Activated CD4-positive, CD25-positive, alpha-beta regulatory T cell treated with anti-CD3 and anti-CD28 coated beads, Interleukin-2, amount 50 U/mL, for 72 hours (primary cell): Measurements from ENCODE around the gene TMA7B.
A peak's percentile ranks its signal among the peaks of the same experiment; 100 is the strongest.
"Not testable (repeated sequence)": the region's sequence is repeated elsewhere in the genome, so short reads cannot be mapped to it uniquely, and the experiment has no call there.

Experiments
- DNase-seq: peaks from one replicate; pipeline ENCODE4 v3.0.0; 2021

Gene TMA7B

DNA sequence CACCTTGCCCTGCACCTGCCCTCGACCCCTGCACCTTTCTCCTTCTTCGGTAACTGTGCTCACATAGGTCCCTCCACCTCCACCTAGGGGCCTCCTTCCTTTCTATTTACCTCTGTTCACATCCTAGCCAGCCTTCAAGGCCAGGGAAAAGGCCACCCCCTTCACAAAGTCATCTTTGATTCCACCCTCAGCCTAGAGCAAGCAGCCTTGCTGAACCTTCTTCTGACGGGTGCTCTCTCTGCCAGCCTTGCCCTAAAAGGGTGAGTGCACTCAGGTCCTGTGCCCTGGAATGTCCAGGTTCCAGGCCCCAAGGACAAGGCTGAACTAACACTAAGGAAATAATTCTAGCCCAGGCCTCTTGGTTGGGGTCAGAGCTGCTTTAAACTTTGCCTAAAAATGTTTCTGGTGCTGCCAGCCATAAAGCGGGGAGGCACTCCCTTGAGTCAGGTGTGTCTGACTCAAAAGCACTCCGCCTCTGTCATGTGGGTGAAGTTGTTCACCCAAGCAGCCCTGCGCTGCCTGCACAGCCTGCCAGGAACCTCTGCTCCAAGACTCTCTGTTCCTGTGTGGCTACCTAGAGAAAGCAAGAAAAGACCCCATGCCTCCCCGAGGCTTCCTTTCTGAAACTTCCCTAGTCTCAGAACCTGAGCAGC is 25.3 kb downstream of the TMA7B start:
- DNase-seq = no peak

DNA sequence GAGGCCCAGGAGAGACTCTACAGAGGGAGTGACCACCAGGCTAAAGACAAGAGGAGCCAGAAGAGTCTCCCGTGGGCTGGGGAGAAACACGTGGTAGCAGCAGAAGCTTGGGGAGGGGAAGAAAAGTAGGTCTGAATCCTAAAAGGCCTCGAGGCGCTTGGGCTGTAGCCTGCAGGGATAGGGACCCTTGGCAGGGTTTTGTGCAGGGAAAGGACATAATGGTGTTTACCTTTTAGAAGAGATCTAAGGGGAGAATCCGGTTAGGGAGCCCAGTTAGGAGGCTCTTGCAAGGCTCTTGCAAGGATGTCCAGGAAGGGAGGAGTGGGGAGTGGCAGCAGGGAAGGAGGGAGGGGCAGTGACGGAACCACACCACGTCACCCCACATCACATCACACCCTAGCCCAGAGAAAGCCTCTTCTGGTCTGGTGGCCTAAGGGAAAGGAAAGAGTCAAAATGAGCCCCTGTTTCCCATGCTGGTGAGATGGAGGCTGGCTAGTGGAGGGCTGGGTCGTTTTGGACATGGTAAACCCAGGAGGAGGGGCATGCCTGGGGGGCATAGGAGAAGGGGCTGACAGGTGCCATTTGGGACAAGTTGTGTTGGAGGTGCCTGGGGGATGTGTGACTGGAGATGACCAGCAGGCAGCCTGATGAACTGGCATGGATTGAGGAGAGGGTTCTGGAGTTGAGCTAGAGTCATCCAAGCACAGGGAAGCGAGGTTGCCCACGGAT is 28.4 kb downstream of the TMA7B start:
- no peak for DNase-seq

DNA sequence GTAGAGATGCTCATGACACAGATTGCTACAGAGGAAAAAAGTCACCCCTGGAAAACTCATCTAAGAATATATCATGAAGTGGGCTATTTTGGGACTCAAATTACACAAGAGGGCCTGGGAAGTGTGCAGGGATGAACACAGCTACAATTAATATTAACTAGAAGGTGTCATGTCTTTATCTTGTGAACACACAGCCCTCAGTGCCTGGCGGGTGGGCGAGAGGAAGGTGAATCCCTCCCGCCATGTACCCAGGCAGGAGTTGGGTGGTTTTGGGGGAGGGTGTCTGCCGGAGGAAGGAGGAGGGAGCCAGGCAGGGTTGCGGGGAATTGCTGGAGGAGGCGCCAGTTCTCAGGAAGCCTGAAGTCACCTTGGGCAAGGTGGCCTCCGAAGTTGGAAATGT is 29.4 kb downstream of the TMA7B start:
- DNase-seq = no peak

DNA sequence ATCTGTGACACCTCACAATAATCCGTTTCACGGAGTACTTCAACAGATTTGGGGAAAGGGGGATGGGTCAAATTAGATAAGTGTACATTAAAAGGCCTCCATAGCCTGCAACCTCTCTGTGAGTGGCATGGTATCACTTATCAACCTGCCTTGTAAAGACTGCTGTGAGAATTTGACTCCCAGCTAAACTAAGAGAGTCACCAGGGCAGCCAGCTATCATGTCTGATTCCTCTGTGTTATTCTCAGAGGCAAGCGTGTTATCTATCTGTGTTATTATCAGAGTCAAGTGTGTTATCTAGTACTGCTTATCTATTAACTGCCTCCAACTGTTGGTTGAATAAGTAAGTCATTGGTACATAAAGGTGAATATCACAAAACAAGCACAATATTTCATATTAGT is 30.5 kb downstream of the TMA7B start:
- DNase-seq = no peak

DNA sequence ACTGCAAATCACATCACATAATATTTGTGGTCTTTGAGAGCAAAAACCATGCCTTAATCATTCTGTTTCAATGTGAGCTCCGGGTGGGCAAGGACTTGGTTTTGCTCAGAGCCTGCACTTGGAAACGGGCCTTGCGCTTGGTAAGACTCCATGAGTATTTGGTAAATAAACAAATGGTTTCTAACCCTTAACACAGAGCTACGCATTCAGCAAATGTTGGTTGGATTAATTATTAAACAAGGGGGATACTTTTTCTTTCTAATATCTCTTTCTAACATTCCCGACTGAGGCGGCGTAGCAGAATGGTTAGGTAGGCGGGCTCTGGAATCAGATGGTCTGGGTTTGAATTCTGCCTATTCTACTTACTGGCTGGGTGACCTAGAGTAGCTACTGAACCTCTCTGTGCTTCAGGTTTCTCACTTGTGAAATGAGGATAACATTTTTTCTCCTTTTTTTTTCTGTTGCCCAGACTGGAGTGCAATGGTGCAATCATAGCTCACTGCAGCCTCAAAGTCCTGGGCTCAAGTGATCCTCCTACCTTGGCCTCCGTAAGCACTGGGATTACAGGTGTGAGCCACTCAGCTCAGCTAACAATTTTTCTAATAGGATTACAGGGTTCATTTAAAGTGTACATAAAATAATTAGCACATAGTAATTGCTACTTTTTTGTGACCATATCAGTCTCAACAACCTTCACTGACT is 31.1 kb downstream of the TMA7B start:
- DNase-seq = no peak

DNA sequence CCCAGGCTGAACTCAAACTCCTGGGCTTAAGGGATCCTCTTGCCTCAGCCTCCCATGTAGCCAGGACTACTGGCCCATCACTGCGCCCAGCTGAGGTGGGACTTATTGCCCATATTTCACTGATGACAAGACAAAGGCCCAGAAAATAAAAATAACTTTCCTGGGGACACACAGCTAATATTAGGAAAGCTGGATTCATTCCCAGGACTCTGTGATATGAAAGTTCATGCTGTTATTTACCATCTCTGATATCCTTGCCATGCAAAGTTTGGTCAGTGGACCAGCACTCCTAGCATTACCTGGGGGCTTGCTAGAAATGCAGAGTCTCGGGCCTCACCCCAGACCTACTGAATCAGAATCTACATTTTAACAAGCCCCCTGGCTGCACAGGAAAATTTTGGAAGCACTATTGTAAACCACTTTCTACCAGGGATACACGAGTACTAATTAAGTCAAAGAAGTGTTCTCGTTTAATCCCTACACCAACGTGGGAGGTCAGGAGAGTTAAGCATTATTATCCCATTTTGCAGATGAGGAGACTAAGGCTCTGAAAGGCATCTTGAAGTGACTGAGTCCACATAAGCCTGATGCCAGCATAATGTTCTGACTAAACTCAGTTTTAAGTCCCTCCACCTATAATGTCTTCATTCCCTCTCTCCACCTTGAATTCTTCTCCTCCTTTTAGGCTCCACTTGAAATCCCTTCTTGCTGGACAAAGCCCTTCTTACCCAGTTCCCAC is 32.1 kb downstream of the TMA7B start:
- DNase-seq = no peak

DNA sequence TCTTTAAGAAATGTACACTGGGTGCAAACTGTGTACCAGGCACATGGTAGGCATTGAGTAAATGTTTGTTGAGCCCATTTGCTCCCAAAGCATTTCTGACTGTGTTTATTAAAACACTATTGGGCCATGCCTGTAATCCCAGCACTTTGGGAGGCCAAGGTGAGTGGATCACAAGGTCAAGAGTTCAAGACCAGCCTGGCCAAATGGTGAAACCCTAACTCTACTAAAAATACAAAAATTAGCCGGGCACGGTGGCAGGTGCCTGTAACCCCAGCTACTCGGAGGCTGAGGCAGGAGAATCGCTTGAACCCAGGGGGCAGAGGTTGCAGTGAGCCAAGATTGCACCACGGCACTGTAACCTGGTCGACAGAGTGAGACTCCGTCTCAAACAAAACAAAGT is 32.7 kb downstream of the TMA7B start:
- not testable (repeated sequence) for DNase-seq

DNA sequence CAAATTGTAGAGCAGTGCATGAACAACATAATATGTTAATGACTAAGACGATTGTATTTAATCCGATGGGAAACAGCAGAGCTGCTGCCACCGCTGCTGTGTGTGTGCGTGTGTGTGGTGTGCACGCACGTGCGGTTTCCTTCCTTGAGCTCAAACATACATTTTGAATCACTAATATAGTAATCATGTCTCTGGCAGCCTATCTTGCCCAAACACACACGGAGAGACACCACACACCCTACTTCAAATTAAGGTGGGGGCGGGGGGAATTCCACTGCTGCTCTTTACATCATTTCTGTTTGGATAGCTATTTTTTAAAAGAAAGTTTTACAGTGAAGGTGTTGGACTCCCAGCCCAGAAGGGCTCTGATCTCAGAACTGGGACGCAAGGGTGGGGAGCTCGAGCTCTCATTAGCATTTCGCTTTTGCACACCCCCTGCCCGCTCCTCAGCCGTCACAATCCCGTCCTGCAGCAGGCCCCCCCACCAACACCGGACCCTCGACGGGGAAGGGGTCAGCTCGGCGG is 33.9 kb downstream of the TMA7B start:
- DNase-seq = peak; percentile 44

DNA sequence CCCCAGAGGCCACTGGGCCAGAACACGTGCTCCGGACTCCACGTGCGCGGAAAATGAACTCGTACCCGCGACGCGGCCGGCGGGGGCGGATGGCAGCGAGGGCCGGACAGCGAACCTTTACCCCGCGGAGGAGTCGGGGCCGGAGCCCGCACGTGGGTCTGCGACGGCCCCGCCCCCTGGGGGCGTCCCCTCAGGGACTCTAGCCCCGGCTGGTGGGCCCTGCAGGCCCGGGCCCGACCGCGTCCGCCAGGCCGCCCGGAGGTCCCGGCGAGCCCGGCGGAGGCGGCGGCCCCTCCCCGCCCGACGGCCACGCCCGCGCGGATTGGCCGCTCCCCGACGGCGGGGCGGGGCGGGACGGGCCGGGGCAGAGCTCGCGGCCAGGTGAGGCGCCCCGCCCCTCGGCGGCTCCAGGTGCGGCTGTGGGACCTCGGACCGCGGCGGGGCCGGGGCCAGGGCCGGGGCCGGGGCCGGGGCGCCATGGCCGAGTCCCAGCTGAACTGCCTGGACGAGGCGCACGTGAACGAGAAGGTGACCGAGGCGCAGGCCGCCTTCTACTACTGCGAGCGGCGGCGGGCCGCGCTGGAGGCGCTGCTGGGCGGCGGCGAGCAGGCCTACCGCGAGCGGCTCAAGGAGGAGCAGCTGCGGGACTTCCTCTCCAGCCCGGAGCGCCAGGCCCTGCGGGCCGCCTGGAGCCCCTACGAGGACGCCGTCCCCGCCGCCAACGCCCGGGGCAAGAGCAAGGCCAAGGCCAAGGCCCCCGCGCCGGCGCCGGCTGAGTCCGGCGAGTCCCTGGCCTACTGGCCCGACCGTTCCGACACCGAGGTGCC is 34.6 kb downstream of the TMA7B start, which contains the start of gene FAM83F:
Gene FAM83F, plus strand, starts transcription at position 389 of the 827 bp plus-strand sequence. Its CDS starts 89 bp downstream, at position 478.
- DNase-seq = peak; percentile 62

DNA sequence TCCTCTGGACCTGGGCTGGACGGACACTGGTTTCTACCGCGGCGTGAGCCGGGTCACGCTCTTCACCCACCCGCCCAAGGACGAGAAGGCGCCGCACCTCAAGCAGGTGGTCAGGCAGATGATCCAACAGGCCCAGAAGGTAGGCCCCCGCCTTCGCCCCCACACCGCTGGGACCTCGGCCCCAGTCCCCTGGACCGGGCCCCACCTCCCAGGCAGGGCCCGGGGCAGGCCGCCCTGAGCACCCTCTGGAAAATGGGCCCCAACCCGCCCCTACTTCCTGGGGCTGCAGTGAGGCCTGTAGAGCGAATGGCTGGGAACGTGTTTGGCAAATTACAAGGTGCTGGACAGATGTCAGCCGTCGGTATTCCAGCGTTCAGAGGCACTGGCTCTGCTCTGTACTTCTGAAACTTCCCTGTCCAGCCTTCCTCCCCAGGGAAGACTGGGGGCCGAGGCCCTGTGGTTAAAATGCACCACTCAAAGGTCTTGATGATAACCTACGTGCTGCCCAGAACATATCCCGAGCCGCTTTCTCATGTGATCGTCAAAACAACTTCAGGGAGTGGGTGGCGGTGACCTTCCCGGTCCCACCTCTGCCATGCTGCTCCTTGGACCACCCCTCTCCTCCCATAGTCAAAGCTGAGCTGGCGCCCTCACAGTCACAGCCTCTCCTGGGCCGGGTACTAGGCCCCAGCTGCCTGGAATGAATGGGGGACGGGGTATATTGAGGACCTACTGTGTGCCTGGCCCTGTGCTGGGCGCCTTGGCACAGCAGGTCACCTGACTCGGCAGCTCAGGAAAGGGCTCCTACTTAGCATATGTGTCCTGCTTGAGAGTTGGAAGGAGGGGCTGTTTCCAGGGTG is 35.4 kb downstream of the TMA7B start:
- no peak for DNase-seq

DNA sequence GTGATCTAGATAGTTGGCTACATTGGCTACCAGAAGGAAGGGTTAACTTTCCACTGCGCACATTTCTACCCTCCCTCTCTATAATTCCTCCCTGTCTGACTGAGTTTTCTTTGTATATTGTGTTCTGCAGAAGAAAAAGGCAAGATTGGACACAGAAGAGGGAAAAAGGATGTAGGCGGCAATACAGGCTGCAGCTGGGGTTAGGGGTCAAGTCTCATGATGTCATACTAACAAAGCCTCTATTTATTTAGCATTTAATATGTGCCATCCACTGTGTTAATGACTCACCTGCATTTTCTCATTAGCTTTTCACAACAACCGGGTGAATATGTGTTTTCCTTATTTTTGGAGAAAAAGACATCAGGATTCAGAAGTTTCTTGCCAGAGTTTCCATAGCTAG is 36.5 kb downstream of the TMA7B start:
- DNase-seq = no peak

DNA sequence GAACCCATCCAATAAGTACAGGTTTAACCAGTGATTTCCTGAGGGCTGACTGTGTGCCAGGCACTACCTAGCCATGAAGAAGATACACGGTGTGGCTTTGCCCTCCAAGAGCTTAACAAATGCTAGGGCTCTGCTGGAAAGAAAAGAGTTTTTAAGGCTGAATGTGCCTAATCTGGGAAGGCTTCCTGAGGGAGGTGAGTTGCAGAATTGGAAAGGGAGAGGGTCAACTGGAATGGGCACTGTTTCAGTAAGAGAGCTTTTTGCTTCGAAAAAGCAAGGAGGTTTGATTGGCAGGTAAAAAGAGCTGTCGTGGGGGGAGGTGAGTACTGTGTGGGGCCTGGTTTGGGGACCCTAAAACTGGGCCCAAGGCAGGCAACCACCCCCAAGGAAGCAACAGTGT is 37.2 kb downstream of the TMA7B start:
- DNase-seq = no peak

DNA sequence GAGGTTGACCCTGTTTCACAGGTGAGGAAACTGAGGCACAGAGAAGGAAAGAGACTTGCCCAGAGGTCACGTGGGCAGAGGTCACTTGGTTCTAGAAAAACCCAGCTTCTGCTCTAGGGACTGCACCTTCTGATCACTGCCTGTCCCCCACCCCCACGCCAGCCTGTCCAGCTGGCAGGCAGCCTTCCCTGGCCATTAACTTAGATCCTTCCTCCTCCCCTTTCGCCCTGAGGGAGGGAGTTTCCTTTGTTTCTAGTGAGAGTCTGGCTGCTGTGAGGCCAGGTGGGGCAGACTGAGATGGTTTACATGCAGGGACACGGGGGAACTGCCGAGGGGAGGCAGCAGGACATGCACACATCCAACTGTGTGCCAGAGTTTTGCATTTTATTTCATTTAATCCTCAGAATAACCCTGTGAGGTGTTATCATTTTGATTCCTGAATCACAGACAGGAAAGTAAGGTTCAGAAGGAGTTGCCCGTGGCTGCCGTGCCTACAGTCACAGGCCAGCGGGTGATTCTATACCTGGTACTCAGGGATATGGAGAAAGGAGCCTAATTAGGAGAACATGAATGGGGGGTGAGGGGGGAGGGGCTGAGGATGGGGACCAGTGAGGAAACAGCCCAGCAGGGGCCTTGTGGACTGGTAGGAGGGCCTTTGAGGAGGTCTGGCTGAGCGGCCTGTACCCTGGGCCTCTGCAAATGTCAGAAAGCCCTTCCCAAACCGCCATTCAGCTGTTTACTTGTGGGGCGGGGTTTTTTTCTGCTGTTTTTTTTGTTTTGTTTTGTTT is 37.9 kb downstream of the TMA7B start:
- no peak for DNase-seq

DNA sequence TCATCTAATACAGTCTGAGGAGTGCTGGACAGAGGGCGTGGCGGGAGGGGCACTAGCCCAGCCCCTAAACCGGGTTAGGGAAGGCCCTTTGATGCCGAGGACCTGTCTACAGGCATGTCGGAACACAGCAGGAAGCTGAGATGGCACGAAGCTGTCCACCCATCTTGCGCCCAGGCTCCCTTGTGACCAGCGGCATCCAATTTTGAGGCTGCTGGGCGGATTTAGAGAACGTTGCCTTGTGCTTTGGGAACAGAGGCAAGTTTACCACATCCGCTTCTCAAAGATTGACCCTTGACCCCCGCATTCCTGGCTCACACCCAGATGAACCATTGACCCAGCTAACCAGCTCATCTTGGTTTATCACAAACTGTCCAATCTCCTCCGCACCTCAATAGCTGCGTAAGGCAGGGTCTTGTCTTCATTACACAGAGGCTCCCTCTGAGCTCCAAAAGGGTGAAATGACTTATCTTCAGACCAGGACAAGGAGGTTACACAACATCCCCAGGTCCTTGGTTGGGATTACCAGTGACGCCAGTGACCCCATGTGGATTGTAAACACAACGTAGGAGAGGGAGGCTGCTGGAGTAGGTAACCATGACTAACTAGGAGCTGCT is 39.1 kb downstream of the TMA7B start:
- DNase-seq = no peak

DNA sequence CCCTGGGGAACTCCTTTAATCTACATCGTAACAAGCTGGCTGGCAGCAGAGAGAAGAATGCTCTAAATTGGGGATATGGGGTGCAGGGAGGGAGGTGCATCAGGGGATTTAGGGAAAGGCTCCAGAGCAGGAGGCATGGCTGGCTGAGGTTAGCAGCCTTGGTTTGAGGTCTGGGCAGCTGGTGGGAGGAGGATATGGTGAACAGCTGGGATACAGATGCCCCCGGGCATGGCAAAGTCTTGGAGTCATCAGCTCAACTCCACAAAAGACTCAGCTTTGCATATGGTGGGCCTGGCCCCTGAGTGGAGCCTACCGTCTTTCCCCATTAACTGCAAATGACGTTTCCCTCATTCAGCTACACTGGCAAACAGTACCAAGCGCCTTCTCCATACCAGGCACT is 40.0 kb downstream of the TMA7B start:
- DNase-seq = no peak

DNA sequence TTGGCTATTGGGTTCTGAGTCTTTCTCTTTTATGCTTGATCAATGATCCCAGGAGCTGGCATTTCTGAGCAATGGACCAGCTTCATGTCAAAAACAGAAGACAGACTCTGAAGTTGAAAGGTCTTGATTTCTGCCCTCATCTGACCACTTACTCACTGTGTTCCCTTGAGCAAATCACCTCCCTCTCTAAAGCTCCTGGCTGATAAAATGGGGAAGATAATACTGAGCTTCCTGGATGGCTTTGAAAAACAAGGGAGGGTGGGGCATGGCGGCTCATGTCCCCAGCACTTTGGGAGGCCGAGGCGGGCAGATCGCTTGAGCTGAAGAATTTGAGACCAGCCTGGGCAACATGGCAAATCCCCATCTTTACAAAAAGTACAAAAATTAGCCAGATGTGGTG is 40.9 kb downstream of the TMA7B start:
- no peak for DNase-seq

DNA sequence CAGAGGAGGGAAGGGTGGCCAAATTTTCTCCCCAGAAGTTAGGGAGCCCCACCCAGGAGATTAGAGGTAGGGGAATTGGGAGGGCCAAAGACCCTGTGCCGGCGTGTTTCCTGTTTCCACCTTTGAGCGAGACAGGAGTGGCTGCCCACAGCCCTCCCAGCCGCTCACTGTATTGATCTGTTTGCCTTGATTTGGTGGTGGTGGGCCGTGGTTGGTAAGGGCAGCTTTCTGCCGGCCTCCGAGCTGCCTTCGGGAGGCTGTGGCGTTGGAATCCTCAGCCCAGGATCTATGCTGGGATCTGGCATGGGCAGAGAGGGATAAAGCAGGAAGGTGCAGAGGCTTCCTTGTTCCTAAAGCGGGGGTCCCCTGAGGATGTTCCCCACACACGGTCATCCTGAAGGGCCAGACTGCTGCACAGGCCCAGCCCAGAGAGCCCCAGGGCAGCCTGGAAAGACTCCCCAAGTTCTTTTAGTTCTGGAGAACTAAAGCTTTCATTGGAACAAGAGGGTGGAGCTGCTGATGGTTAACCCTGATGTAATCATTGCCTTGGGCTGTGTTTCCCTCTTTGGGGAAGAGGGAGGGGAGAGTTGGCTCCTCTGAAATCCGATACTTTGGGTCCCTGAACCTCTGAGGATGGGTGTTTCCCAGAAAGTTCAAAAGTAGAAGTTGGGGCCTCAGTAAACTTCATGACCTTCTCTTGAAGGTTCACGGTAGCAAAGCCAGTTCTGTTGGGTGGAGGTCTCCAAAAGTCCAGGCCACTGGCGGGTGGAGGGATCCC is 41.8 kb downstream of the TMA7B start:
- no peak for DNase-seq

DNA sequence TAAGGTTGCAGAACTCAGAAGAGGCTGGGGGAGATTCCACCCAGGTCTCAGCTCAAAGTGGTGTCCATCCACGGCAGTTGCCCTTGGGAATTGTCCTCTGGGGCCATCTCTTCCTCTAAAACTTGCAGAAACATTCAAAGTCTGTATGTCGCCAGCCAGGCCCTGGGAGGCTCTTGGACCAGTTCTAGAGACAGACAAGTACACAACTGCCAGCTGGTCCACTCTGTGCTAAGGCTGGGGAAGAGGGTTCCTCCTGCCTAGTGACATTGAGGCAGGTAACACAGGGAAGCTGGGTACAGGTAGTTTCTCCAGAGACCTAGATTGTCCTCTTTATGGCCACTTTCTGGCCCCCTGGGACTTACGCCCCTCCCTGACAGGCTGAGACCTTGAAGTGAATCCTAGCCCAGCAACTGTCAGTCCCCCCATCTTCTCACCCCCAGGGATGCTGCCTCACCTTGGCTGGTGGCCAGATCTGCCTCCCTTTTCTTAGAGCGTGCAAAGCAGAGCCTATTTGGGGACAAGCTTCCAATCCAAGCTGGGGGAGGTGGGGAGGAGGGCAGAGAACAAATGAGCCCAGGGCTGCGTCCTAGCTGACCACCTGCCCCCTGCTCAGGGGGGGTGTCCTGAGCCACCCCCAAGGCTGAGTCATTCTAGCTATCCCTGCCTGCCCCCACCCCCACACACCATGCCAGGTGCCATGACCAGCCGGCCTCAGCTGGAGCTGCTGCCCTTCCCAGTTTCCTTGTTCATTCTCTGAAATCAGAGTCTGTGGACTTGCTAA is 42.9 kb downstream of the TMA7B start:
- DNase-seq = no peak
